NOMO-1 treated with dmso at 0.1 percent for 144 hours (cell line): ENCODE results near the gene KCNJ12.
"Not testable (repeated sequence)": the region's sequence is repeated elsewhere in the genome, so short reads cannot be mapped to it uniquely, and the experiment has no call there.

Source experiments
- DNase-seq: peaks from one replicate; lab custom pipeline; 2025; ENCODE audit not compliant: unreplicated experiment; lab: John Stamatoyannopoulos, UW

Gene KCNJ12

DNA sequence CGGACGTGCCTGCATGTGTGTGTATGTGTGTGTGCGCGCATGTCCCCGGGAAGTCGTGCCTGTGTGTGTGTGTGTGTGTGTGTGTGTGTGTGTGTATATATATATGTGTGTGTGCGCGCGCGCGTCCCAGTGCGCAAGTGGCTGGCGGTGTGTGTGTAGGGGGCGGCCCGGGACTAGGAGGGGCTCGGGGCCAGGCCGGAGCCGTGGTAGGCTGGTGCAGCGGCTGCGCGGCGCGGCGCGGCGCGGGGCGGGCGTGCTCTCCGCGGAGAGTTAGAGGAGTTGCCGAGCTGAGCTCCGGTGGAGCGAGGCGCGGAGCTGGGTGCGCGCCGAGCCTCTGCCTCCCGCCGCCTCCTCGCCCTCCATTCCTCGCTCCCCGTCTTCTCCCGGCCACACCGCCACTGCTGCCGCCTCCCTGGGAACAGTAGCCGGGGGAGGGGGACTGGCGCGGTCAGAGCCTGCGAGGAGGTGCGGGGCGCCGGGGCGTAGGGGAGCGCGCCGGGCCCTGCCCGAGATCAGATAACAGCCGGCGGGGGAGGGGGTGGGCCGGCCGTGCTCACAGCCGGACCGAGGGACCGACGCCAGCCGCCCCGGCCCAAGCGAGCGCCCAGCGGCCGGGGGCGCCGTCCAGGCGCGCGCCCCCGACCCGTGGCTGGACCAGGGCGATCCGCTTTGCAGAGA lies at the start of gene KCNJ12:
TSS of gene KCNJ12 (plus strand) at position 277 of the 678 bp plus-strand sequence. CDS start 38,986 bp downstream, outside the sequence.
- no peak for DNase-seq

DNA sequence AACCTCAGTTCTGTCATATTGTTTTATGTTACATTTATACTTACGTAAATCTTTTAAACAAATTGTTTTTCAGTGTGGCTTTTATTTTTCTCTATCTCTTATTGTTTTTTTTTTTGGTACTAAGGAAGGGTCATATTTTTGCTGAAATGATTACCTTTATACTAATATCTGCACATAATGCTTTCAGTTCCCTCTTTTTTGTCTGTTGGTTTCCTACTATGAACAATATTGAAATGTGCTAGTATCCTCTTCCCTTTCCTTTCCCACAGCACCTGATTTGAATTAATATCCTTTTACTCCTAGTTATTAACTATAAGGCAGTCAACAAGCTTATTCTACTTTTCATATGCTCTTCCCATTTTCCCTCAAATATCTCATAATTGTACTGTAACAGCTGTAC lies 48.2 kb upstream of the KCNJ12 start:
- not testable (repeated sequence) for DNase-seq

DNA sequence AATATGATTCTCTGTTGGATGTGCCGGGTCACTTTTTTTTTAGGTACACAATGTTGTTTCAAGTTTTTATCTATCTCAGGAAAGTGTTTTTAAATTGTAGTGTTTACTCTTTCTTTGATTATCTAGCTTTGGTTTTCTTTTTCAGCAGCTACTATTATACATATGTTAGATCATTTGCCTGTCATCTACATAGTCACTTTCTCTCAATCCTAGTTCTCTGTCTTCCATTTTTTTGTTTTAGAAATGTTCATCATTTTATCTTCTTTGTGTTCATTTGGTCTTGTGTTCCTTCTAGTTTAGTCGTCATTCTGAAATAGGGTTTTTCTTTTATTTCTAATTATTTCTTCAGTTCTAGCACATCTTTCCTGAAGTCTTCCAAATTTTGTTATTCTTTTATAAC lies 47.4 kb upstream of the KCNJ12 start:
- not testable (repeated sequence) for DNase-seq

DNA sequence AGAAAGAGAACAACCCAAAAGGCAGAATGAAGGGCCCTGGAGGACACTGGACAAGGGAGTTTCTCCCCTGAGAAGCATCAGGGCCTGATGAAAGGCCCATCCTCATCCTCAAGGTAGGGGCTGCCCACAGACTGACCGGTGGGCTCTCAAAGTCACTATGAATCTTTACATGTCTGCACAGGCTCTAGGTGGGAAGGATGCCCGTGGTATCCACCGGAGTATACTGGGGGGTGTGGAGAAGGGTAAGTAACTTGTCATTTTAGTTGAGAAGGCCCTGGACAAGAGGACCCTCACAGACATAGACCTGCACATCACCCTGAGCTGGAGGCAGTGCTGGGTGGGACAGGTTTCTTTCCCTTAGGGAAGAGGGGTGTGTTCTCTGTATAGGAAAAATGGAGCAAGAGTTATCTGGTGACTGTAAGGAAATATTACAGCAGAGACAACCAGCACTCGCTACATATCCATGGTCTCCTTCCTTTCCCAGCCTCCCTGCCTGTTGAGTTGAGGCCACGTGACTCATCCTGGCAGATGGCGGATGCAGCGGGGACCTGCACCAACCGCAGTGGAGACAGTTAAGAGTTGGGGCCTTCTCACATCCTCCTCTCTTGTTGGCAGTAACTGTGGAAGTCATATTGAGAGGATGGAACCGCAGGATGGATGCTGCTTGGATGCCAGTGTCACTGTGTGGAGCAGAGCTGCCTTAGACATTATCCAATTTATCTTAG lies 45.6 kb upstream of the KCNJ12 start:
- no peak for DNase-seq

DNA sequence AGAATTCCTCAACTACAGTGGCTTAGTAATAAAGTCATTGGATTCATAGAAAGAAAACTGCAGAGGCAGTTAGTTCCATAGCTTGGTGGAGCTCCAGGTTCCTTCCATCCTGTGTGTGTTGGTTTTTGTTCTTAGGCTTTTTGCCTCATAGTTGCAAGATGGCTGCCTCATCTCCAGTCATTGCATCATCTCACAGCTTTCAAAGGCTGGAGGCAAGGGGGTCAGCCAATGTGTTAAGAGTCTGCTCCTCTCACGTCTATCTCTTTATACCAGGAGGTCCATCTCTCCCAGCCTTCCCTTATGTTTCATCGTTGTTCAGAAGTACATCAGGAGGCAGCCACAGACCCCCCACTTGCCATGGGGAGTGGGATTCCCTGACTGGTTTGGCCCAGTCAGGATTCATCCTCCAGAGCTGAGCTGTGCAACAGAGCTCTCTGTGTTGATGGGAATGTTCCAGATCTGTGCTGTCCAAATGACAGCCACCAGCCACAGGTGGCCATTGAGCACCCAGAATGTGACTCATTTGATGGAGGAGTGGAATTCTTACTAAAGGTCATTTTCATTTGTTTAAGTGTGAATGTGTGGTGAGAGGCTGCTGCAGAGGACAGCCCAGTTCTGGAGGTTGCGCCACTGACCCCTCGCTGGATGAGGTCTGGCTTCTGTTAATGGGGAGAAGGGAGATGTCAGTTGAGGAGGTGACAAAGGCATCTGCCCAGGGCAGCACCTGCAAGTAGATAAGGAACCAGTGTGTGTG lies 39.4 kb upstream of the KCNJ12 start:
- DNase-seq, result not testable (repeated sequence)

DNA sequence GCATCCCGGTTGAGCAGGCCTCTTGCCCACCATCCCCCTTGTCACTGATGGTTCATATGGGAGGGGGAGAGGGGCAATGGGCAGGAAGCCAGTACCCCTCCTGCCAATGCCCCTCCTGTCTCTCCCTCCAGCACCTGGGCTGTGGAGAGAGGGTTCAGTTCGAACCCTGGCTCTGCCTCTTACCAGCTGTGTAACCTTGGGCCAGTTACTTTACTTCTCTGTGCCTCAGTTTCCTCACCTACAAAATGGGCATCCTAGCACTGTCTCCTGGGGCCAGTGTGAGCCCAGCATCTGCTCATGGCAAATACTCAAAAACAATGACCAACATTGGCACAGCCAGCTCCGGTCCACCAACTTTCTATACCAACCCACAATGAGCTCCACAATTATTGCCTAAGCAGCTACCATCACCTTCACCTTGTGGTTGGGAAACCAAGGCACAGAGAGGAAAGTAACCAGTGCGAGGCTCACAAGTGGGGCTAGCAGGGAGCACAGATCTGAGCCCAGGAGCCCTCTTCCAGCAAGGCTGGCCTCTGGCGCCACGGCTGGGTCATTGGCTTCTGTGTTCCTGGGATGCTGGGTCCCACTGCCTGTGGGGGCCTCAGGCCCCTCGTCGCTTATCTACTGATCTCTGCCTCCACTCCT lies 38.1 kb upstream of the KCNJ12 start:
- DNase-seq, result not testable (repeated sequence)

DNA sequence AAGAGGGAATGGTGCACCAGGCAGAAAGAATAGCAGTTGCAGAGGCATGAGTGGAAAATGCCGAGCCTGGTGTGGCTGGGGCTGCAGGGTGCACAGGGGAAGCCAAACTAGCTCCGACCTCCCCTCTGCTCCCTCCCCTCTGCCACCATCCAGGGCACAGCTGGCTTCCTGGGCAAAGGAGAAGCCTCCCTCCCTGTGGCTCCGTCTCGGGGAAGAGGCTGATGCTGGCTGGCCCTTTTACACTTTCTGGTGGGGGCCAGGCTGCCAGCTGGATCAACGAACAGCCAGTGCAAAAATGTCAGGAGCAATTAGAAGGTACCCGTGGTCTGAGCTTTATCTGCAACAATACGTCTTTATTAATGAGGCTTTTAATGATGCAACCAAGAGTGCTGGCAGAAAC lies 37.1 kb upstream of the KCNJ12 start:
- no peak for DNase-seq

DNA sequence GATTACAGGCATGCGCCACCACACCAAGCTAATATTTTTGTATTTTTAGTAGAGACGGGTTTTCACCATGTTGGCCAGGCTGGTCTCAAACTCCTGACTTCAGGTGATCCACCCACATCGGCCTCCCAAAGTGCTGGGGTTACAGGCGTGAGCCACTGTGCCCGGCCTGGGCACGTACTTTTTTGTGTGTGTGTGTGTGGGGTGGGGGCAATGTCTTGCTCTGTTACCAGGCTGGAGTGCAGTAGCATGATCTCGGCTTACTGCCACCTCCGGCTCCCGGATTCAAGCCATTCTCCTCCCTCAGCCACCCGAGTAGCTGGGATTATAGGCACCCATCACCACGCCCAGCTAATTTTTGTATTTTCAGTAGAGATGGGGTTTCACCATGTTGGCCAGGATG lies 36.6 kb upstream of the KCNJ12 start:
- DNase-seq, result not testable (repeated sequence)

DNA sequence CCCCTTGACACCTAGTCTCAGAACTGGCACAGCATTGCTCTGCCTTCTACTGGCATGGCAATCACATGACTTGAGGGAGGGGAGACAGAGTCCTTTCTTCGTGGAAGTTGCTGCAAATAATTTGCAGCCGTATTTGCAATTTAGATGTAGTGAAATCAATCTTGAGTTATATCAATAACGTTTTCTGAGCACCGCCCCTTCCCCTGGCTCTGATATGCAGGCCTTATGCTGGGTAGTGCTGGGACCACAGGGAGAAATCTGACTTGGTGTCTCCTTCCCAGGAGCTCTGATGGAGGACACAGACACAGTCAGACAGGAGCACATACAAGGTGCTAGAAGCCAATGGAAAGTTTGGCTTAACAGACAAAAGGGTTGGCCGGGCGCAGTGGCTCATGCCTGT lies 35.8 kb upstream of the KCNJ12 start:
- DNase-seq, result not testable (repeated sequence)

DNA sequence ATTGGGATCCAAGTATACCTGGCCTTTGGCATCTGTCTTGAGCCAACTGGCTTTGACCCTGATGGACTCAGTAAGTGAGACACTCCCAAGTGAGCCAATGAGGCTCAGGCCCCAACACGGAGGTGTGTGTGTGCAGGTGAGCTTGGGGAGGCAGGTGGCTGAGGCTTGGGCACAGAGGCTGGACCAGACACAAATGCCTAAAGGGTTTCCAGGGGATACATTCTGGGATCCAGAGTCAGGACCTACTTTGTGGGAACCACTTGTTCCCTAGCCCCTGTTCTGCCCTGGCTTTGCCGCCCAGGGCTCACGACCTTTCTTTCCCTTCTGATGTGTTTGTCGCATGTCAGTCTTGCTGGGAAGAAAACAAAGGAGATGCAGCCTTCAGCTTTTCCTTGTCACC lies 34.9 kb upstream of the KCNJ12 start:
- DNase-seq, result not testable (repeated sequence)

DNA sequence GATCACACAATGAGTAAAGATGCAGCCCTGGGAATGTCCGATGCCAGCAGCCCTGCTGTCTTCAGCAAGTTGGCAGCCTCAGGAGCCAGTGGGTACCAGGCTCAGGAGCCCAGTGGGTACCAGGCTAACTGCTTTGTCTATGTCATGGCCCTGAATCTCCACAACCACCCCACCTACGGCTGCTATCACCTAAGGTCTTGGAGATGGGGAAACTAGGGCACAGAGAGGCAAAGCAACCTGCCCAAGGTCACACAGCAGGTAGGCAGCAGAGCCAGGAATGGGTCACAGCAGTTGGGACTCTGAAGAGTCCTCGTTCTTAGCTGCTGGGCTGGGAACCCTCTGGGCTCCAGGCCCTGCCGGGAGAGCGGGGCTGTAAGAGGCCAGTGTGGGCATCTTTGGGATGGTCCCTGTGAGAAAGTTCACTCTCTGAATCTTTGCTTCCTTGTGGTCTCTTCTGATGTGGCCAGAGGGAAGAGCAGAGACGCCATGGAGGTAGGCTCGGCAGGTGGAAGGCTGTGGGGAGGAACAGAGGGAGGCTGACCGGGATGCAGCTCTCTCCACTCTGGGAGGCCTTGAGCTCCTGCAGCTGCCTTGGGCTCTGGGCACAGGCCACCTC lies 34.1 kb upstream of the KCNJ12 start:
- DNase-seq, result not testable (repeated sequence)

DNA sequence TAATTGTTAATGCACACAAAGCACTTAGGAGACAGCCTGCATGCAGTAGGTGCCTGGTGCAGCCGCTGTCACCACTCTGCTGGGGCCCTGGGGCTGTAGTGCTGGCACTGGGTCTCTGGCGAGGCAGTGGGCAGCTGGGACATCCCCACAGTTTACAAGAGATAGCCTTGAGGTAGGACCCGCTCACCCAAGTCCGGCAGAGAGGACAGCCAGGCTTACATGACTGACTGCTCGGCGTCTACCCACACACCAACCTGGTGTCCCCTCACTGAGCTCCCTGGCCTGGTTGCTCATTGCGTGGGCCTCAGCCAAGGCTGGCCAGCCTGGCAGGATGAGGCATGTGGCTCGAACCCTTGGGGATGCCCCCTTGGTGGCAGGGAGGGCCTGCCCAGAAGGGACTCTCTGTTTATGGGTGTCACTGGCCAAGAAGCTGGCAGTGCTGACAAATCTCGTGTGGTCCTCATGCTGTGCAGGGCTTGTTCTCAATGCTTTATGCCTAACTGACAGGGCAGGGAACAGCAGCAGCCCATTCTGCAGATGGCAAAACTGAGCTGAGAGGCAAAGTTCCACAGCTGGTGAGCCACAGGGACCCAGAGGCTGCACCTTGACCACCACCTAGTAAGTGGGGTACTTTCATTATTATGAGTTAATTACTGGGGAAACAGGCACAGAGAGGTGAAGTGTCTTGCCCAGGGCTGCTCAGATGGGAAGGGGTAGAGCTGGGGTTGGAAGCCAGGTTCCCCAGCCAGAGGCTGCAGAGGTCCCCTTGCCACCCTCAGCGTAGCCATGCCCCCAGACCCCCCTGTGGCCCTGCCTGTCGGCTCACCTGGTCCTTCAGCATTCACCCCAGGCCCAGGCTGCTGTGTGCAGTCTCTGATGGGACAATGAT lies 32.9 kb upstream of the KCNJ12 start:
- DNase-seq, result not testable (repeated sequence)

DNA sequence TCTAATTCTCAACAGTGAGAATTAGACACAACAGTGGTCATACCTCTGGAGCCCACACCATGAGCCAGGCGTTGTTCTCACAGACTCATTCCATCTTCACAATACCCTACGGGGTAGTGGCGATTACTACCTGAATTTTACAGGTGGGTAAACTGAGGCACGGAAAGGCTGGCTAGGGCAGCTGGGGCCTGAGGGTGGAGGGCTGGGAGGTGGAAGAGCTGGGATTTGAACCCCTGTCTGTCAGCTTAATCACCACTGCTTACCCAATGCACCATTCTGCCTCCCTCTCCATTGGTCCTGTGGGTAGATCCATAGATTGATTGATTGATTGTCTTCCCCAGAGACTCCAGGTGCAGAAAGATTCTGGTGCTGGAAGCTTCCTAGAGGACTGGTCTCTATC lies 31.4 kb upstream of the KCNJ12 start:
- DNase-seq, result not testable (repeated sequence)

DNA sequence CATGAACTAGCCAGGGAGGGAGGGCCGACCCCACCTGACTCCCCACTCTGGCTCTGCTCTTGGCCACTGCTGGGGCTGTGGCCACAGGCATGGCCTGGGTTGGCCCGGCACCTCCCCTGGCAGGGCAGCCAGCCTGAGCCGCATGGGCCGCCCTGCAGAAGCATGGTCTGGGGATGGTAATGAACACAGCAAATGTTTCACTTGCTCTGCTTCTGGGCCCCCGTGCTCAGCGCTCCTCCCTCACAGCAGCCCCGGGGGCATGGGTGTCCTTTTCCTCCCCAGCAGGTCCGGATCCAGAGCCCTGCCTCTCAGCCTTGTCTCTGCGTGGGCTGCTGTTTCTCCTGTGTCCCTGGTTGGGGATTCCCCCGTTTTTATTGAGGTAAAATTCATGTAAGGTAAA lies 30.9 kb upstream of the KCNJ12 start:
- no peak for DNase-seq

DNA sequence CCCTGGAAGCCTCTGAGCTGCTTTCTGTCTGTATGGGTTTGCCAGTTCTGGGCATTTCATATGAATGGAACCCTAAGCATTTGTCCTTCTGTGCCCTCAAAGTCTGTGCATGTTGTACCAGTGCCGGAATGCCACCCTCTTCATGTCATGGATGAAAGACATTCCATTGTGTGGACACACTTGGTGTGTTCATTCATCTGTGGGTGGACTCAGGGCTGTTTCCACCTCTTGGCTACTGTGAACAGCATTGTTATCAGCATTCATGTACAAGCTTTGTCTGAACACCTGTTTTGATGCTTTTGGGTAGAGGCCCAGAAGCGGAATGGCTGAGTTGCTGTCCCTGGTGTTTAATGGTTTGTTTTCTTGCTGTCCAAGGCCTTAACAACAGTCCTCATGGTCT lies 30.1 kb upstream of the KCNJ12 start:
- DNase-seq, result not testable (repeated sequence)

DNA sequence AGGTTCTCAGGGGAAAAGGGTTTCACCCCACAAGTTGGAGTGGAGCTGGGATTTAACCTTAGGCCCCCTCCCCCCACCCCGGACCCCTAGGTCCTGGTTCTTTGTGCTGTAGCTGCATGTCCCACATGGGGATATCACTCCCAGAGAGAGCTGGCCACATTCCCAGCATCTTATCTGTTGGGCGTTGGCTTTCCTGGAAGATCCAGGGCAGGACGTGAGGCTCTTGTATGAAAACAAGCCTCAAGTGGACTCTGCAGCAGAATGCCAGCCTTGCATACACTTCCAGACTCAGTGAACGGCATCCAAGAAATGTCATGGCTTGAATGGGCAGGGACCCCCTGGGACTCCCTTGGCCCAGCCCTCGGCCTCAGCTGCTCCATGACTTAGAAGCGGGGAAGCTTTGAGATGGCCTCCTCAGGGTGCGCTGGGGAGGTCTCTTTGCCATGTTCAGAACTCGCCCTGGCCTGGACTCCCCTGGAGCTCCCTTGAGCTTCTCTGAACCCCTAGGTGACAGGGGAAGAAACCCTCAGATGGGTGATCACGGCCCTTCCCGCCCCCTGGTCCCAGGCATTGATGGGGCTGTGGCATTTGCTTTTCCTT lies 29.4 kb upstream of the KCNJ12 start:
- DNase-seq, result not testable (repeated sequence)

DNA sequence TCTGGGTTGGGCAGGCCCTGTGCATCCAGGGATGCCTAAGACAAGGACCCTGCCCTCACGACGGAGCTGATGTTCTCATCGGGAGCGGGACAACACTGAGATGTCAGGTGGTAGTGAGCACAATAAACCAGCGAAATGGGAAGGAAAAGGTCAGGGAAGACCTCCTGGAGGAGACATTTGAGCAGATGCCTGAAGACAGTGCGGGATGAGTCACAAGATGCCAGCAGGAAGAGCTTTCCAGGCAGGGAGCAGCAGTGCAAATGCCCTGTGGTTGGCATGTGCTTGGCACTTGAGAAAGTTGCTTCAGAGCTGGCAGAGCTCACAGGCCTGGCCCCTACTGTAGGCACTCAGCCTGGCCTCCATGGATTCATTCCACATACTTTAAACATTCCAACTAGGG lies 28.5 kb upstream of the KCNJ12 start:
- DNase-seq, result not testable (repeated sequence)

DNA sequence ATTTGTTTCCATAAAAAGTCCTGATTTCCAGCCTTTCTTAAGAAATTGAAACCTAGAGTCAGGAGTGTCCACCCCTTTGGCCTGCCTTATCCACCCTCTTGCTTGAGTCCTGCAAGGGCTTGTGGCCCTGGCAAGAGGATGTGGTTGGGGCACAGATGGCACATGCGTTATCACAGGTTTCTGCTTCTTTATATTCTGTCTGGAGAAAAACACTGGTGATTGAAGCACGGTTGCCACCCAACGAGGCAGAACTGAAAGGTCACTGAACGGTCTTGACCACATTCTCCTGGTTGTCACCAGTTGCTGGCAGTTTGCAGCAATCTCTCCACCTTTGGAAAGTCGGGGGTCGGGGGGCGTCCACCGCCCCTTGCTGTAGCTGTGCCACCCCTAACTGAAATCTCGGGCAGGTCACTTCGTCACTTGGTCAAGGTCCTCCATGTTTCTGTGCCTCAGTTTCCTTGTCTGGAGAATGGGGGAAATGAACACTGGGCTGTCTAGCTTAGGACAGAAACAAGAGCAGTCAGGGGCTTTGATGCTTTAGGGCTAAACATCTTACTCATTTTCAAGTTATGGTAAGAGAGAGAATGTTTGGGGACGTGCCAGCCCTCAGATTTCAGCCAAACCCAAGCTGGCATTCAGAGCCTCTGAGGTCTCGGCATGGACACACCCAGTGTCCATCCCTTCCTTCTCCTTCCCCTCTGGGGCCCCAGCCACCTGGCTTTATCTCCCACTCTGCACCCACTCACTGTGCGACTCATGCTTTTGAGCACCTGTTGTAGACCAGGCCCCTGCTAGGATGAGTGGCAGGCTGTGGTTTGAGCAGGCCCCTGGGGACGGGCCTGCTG lies 27.9 kb upstream of the KCNJ12 start:
- not testable (repeated sequence) for DNase-seq

DNA sequence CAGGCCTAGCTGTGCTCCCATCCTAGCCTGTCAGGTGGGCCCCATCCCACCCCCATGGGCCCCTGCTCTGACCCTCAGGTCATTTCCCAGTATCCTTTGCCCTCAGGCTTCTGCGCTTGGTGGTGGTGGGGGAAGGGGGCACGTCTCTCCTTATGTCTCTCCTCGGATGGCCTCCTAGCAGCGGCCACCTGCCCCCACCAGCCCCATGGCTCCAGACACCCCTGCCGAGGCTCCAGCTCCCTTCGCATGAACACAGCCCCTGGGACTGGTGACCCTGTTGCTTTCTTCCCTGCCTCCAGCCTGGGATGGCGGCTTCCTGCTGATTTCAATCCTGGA lies 27.3 kb upstream of the KCNJ12 start:
- DNase-seq, result not testable (repeated sequence)
